22Rv1 (cell line): ENCODE measurements around the gene DGKI.

Experiments used
- CTCF ChIP-seq: fragments of 450-650 bp; IDR thresholded peaks from 2 replicates; pipeline ENCODE4 v1.5.1; 2017; ENCODE audit warnings: mild to moderate bottlenecking
- ZFX ChIP-seq: fragments of 450-650 bp; IDR thresholded peaks from 2 replicates; pipeline ENCODE4 v1.6.1; 2017; ENCODE audit warnings: antibody characterized with exemption, borderline replicate concordance

- TF ChIP-seq CTCF (no peak), ZFX (no peak)
Measured at GRCh38 chr7:137636376-137636775, 210.4 kb downstream of the DGKI start.
